Fibroblast of lung (primary cell): ENCODE data around the gene C1QTNF1. TPM values are rescaled to one million over a fixed set of nuclear protein-coding genes. Genes with fewer than 3 reads are reported as not detected.
A peak's percentile ranks its signal among the peaks of the same experiment; 100 is the strongest.

ENCODE experiments used
- DNase-seq, 2 donors: peaks; one replicate each; pipeline versions ENCODE4 v3.0.0 to v3.0.0-alpha.2; 2010; ENCODE audit warnings: low read depth in 2 of 2
- H2AFZ ChIP-seq: 2 replicates; pipeline ENCODE4 v1.5.1; 2012; ENCODE audit warnings: low read length, control low read depth, inconsistent platforms
- H3K27ac ChIP-seq: 2 replicates; pipeline ENCODE4 v1.5.1; 2011; ENCODE audit warnings: low read length, control low read depth; ENCODE audit not compliant: insufficient read depth
- H3K27me3 ChIP-seq: 2 replicates; pipeline ENCODE4 v1.5.1; 2011; ENCODE audit warnings: mild to moderate bottlenecking, low read length; ENCODE audit not compliant: control insufficient read depth, insufficient read depth
- H3K36me3 ChIP-seq: 2 replicates; pipeline ENCODE4 v1.5.1; 2011; ENCODE audit warnings: low read length; ENCODE audit not compliant: control insufficient read depth, insufficient read depth
- H3K4me1 ChIP-seq: 2 replicates; pipeline ENCODE4 v1.5.1; 2011; ENCODE audit warnings: low read length; ENCODE audit not compliant: control insufficient read depth, insufficient read depth; ENCODE audit errors: extremely low read depth
- H3K4me2 ChIP-seq: 2 replicates; pipeline ENCODE4 v1.5.1; 2011; ENCODE audit warnings: low read length, control low read depth; ENCODE audit not compliant: insufficient read depth; ENCODE audit errors: extremely low read depth
- H3K4me3 ChIP-seq, 4 experiments: fragments of 200-600 bp in 1 of 4; sonication (generic) in 1 of 4; replicated peaks in 1 of 4; 2 replicates each; pipeline ENCODE4 v1.5.1; 2011 to 2016; ENCODE audit warnings: low read length in 4 of 4, low read depth in 3 of 4, mild to moderate bottlenecking in 3 of 4, control low read depth in 2 of 4, inconsistent platforms in 1 of 4, mixed read lengths in 1 of 4; ENCODE audit not compliant: insufficient read depth in 1 of 4; ENCODE audit errors: control extremely low read depth in 1 of 4
- H3K79me2 ChIP-seq: 2 replicates; pipeline ENCODE4 v1.5.1; 2012; ENCODE audit warnings: mild to moderate bottlenecking, low read length, inconsistent platforms; ENCODE audit not compliant: control insufficient read depth, insufficient read depth
- H3K9ac ChIP-seq: 2 replicates; pipeline ENCODE4 v1.5.1; 2011; ENCODE audit warnings: mild to moderate bottlenecking, low read length, control low read depth; ENCODE audit not compliant: insufficient read depth
- H3K9me3 ChIP-seq: 2 replicates; pipeline ENCODE4 v1.5.1; 2012; ENCODE audit warnings: low read depth, low read length; ENCODE audit not compliant: control insufficient read depth, insufficient read depth
- H4K20me1 ChIP-seq: 2 replicates; pipeline ENCODE4 v1.5.1; 2011; ENCODE audit warnings: low read length; ENCODE audit not compliant: control insufficient read depth, insufficient read depth; ENCODE audit errors: extremely low read depth
- CTCF ChIP-seq, 2 donors: IDR thresholded peaks in 1 of 2; conservative IDR thresholded peaks in 1 of 2; 1 replicate in 1 of 2; 2 replicates in 1 of 2; pipeline ENCODE4 v1.5.1; 2011 to 2012; ENCODE audit warnings: low read length in 2 of 2, control low read depth in 1 of 2, inconsistent platforms in 1 of 2, low read depth in 1 of 2, mild to moderate bottlenecking in 1 of 2
- EZH2 ChIP-seq: IDR thresholded peaks from 2 replicates; pipeline ENCODE4 v1.5.1; 2012; ENCODE audit warnings: low read length, control low read depth, mild to moderate bottlenecking; ENCODE audit errors: missing control alignments
- polyA plus RNA-seq, 2 donors: library from polyadenylated mRNA; depleted of rRNA in 1 of 2; stranded (reverse) in 1 of 2; unstranded in 1 of 2; fragments of >200 nt; gene quantifications; 2 replicates each; pipeline ENCODE4 v1.2.1, GENCODE V29; 2011 to 2012; ENCODE audit warnings: missing spikeins in 1 of 2
- total RNA-seq: library from RNA; depleted of rRNA; stranded (reverse); fragments of >200 nt; gene quantifications from 2 replicates; pipeline ENCODE4 v1.2.1, GENCODE V29; 2014

Gene C1QTNF1
- total and polyA plus RNA-seq, 2 donors (not counting 1 experiment from before 2014, with no cell fraction given), result 15.0 to 45.2 TPM

- no peak for DNase-seq
- Histone ChIP-seq H3K9me3 (no peaks in the 10 kb centered on the region), H3K27me3 (no peaks in the 10 kb centered on the region), H2AFZ (no peak overlapping the region), H3K79me2 (peaks cover 13% of the 10 kb centered on the region), H4K20me1 (no peaks in the 10 kb centered on the region), H3K27ac (no peak overlapping the region), H3K4me2 (no peak overlapping the region), H3K9ac (no peak overlapping the region), H3K4me1 (peaks cover 24% of the 10 kb centered on the region), H3K36me3 (peaks cover 9% of the 10 kb centered on the region), H3K4me3 (no peak overlapping the region)
- TF ChIP-seq CTCF (conservative IDR thresholded peaks at IDR 0.05 in 1 of 2, IDR thresholded peaks at IDR 0.05 in 1 of 2; ENCODE audit: low read depth in 1 of 2, low read length in 2 of 2), result no peak
- no peak for TF ChIP-seq EZH2
Measured at GRCh38 chr17:78976907-78977680, 46.9 kb upstream of the C1QTNF1 start.

- Histone ChIP-seq H3K9me3 (no peaks in the 10 kb centered on the region), H3K36me3 (peaks cover 9% of the 10 kb centered on the region), H3K27ac (no peak overlapping the region), H3K9ac (no peak overlapping the region), H3K4me3 (peak overlapping the region in 1 of 4 experiments; percentile 25), H3K79me2 (peaks cover 13% of the 10 kb centered on the region), H4K20me1 (no peaks in the 10 kb centered on the region), H3K4me1 (peaks cover 24% of the 10 kb centered on the region), H3K27me3 (no peaks in the 10 kb centered on the region), H2AFZ (no peak overlapping the region), H3K4me2 (no peak overlapping the region)
- no peak for DNase-seq
- TF ChIP-seq EZH2 (no peak), CTCF (conservative IDR thresholded peaks at IDR 0.05 in 1 of 2, IDR thresholded peaks at IDR 0.05 in 1 of 2; ENCODE audit: low read depth in 1 of 2, low read length in 2 of 2) (no peak)
Measured at GRCh38 chr17:78977681-78977943, 46.4 kb upstream of the C1QTNF1 start.

GRCh38 chr17:78977997-78978973, 45.7 kb upstream of the C1QTNF1 start:
- Histone ChIP-seq H3K4me1 (peaks cover 24% of the 10 kb centered on the region), H3K27ac (no peak overlapping the region), H2AFZ (no peak overlapping the region), H3K4me3 (peak overlapping the region in 1 of 4 experiments; percentile 59), H3K27me3 (no peaks in the 10 kb centered on the region), H3K9me3 (no peaks in the 10 kb centered on the region), H3K9ac (no peak overlapping the region), H4K20me1 (no peaks in the 10 kb centered on the region), H3K79me2 (peaks cover 13% of the 10 kb centered on the region), H3K4me2 (peak overlapping the region; percentile 88), H3K36me3 (peaks cover 9% of the 10 kb centered on the region)
- TF ChIP-seq CTCF (conservative IDR thresholded peaks at IDR 0.05 in 1 of 2, IDR thresholded peaks at IDR 0.05 in 1 of 2; ENCODE audit: low read depth in 1 of 2, low read length in 2 of 2) (no peak), EZH2 (no peak)
- DNase-seq, result no peak
